IPS DF 4.7 (cell line): ENCODE data around the gene APOBEC3G.
"Not testable (repeated sequence)": the region's sequence is repeated elsewhere in the genome, so short reads cannot be mapped to it uniquely, and the experiment has no call there.

Experiments used
- DNase-seq: peaks from one replicate; pipeline ENCODE4 v3.0.0-alpha.2; 2013; ENCODE audit warnings: low spot score; ENCODE audit errors: extremely low read depth

APOBEC3G gene

GRCh38 chr22:39066442-39067276 is 10.4 kb upstream of the APOBEC3G start:
- not testable (repeated sequence) for DNase-seq

- no peak for DNase-seq
These were observed 8.9 kb upstream of the APOBEC3G start for GRCh38 chr22:39068033-39068785.

GRCh38 chr22:39070186-39070585 is 6.9 kb upstream of the APOBEC3G start:
- no peak for DNase-seq

GRCh38 chr22:39072581-39072981 is 4.5 kb upstream of the APOBEC3G start:
- not testable (repeated sequence) for DNase-seq

GRCh38 chr22:39073981-39074380 is 3.1 kb upstream of the APOBEC3G start:
- no peak for DNase-seq

GRCh38 chr22:39076155-39077025 is 685 bp upstream of the APOBEC3G start:
- not testable (repeated sequence) for DNase-seq

- not testable (repeated sequence) for DNase-seq
These were observed 837 bp downstream of the APOBEC3G start for GRCh38 chr22:39077912-39078311.

GRCh38 chr22:39078329-39078728 is 1.3 kb downstream of the APOBEC3G start:
- no peak for DNase-seq

- DNase-seq: not testable (repeated sequence)
These were observed 2.1 kb downstream of the APOBEC3G start for GRCh38 chr22:39079054-39079637.

- no peak for DNase-seq
These were observed 3.1 kb downstream of the APOBEC3G start for GRCh38 chr22:39080052-39080762.

GRCh38 chr22:39081016-39081415 is 3.9 kb downstream of the APOBEC3G start:
- no peak for DNase-seq

- no peak for DNase-seq
These were observed 4.5 kb downstream of the APOBEC3G start for GRCh38 chr22:39081598-39081997.

GRCh38 chr22:39083212-39084165 is 6.4 kb downstream of the APOBEC3G start:
- DNase-seq: no peak

GRCh38 chr22:39084666-39085065 is 7.6 kb downstream of the APOBEC3G start:
- no peak for DNase-seq

GRCh38 chr22:39087098-39087497 is 10.0 kb downstream of the APOBEC3G start:
- no peak for DNase-seq

- DNase-seq: no peak
These were observed 11.0 kb downstream of the APOBEC3G start for GRCh38 chr22:39087881-39088684.

- no peak for DNase-seq
These were observed 11.6 kb downstream of the APOBEC3G start for GRCh38 chr22:39088685-39089032.

- no peak for DNase-seq
These were observed 12.9 kb downstream of the APOBEC3G start for GRCh38 chr22:39089928-39090327.
